Muscle layer of duodenum (tissue), 2 donors: Measurements from ENCODE around the gene ORAI1.
"Not testable (repeated sequence)": the region's sequence is repeated elsewhere in the genome, so short reads cannot be mapped to it uniquely, and the experiment has no call there.

ENCODE experiments used
- H3K27ac ChIP-seq: one replicate; pipeline ENCODE4 v1.7.0; 2013; ENCODE audit warnings: mild to moderate bottlenecking, low read length
- H3K27me3 ChIP-seq: one replicate; pipeline ENCODE4 v1.7.0; 2013; ENCODE audit warnings: low read depth, mild to moderate bottlenecking, control low read depth, low read length
- H3K36me3 ChIP-seq, 2 donors: one replicate each; pipeline ENCODE4 v1.7.0; 2013; ENCODE audit warnings: low read length in 2 of 2, control low read depth in 1 of 2, mild to moderate bottlenecking in 1 of 2; ENCODE audit not compliant: insufficient read depth in 2 of 2, control insufficient read depth in 1 of 2
- H3K4me1 ChIP-seq, 2 donors: one replicate each; pipeline ENCODE4 v1.7.0; 2013; ENCODE audit warnings: low read length in 2 of 2, mild to moderate bottlenecking in 2 of 2, control low read depth in 1 of 2, moderate library complexity in 1 of 2; ENCODE audit not compliant: insufficient read depth in 2 of 2, control insufficient read depth in 1 of 2
- H3K4me3 ChIP-seq, 2 donors: one replicate each; pipeline ENCODE4 v1.7.0; 2013; ENCODE audit warnings: low read length in 2 of 2, low read depth in 1 of 2, mild to moderate bottlenecking in 1 of 2
- H3K9me3 ChIP-seq, 2 donors: one replicate each; pipeline ENCODE4 v1.7.0; 2013; ENCODE audit warnings: low read length in 2 of 2, control low read depth in 1 of 2, mild to moderate bottlenecking in 1 of 2; ENCODE audit not compliant: control insufficient read depth in 1 of 2
- donor health status: healthy.

ORAI1 gene

GRCh38 chr12:121678305-121678704, 52.0 kb downstream of the ORAI1 start:
- Histone ChIP-seq H3K9me3 (no peaks in the 10 kb centered on the region), H3K4me1 (no peaks in the 10 kb centered on the region), H3K27me3 (no peaks in the 10 kb centered on the region), H3K4me3 (no peak overlapping the region), H3K36me3 (no peaks in the 10 kb centered on the region), H3K27ac (no peak overlapping the region)

GRCh38 chr12:121678716-121679300, 52.5 kb downstream of the ORAI1 start:
- H3K9me3 ChIP-seq, result no peaks in the 10 kb centered on the region
- no peak overlapping the region for H3K27ac ChIP-seq
- H3K4me1 ChIP-seq, result no peaks in the 10 kb centered on the region
- no peak overlapping the region for H3K4me3 ChIP-seq
- H3K27me3 ChIP-seq, result no peaks in the 10 kb centered on the region
- H3K36me3 ChIP-seq, result no peaks in the 10 kb centered on the region

- not testable (repeated sequence) for H3K4me3 ChIP-seq, H3K27ac ChIP-seq
These were observed 53.4 kb downstream of the ORAI1 start for GRCh38 chr12:121679661-121680197.

GRCh38 chr12:121688966-121689365, 62.6 kb downstream of the ORAI1 start:
- Histone ChIP-seq H3K27ac (no peak overlapping the region), H3K36me3 (no peaks in the 10 kb centered on the region), H3K4me3 (no peak overlapping the region)

More at GRCh38 chr12:121679661-121680197, 53.4 kb downstream of the ORAI1 start:
- not testable (repeated sequence) for H3K36me3 ChIP-seq, H3K27me3 ChIP-seq, H3K4me1 ChIP-seq, H3K9me3 ChIP-seq

GRCh38 chr12:121689430-121689829, 63.1 kb downstream of the ORAI1 start:
- peaks cover 0 to 5% of the 10 kb centered on the region in 2 donors for H3K4me1 ChIP-seq
- H3K4me3 ChIP-seq, result no peak overlapping the region
- H3K36me3 ChIP-seq, result no peaks in the 10 kb centered on the region
- no peaks in the 10 kb centered on the region for H3K9me3 ChIP-seq
- no peak overlapping the region for H3K27ac ChIP-seq
- H3K27me3 ChIP-seq, result no peaks in the 10 kb centered on the region

More at GRCh38 chr12:121688966-121689365, 62.6 kb downstream of the ORAI1 start:
- H3K4me1 ChIP-seq, result peaks cover 0 to 5% of the 10 kb centered on the region in 2 donors
- no peaks in the 10 kb centered on the region for H3K27me3 ChIP-seq
- H3K9me3 ChIP-seq, result no peaks in the 10 kb centered on the region
